NOMO-1 treated with dmso at 0.1 percent for 144 hours (cell line): ENCODE data around the gene QRFP.
"Not testable (repeated sequence)": the region's sequence is repeated elsewhere in the genome, so short reads cannot be mapped to it uniquely, and the experiment has no call there.

ENCODE experiments used
- DNase-seq: peaks from one replicate; lab custom pipeline; 2025; ENCODE audit not compliant: unreplicated experiment; lab: John Stamatoyannopoulos, UW

The QRFP gene

DNA sequence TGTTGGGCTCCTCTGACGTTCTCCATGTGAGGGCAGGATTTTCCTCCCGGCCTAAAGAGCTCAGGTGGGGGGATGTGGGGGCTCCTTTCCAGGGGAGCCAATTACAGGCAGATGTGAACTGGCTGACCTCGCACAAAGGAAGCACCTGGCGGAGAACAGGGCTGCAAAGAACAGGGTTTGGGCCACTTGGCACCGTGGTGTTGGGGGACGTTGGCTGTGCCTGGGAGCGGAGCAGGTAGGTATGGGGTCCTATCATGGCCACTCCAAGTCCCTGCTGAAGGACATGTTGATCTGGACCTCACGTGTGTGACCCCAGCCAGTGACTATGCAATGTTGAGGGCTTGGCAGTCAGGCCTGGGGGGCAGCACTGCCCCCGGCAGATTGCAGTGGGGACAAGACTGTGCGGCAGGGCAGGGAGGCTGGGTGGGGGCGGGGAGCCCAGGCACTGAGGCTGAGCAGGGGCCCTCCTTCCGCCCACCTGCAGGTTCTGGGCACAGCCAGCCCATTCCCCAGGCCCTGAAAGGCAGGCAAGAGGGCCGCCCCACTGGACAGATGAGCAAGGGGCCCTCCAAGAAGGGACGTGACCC is 23.0 kb upstream of the QRFP start:
- no peak for DNase-seq

DNA sequence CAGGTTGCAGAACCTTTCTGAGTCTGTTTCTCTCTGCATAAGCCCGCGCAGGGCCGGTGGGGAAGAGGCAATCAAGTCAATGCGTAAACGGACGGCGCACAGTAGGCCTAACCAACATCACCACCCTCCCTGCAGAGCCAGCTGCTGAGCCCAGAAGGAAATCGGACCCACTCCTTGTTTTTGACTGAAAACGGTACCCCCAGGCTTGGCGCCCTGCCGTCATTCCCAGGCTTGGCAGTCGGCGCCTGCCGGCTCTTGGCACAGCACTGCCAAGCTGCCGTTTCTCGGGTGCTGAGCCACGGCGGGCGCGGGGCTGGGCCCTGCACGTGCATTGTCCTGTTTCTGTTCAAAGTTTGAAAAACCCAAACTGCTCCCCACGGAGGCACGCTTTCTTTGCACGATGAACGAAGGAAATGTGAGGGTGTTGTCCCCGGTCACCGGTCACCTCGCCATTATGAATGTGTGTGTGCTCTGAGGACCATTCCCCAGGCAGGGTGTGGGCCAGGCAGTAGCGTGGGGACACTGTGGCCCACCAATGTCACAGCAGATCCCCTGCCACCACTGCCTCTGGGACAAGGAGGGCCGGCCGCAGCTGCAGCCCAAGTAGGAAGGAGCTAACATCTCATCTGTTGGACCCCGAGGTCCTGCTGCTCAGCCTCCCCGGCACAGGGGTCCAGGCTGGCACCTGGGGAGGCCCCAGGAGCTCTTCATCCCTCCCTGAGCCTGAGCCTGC is 22.4 kb upstream of the QRFP start:
- DNase-seq = no peak

- DNase-seq = no peak
Observed at GRCh38 chr9:130918101-130918825, 21.7 kb upstream of the QRFP start.

DNA sequence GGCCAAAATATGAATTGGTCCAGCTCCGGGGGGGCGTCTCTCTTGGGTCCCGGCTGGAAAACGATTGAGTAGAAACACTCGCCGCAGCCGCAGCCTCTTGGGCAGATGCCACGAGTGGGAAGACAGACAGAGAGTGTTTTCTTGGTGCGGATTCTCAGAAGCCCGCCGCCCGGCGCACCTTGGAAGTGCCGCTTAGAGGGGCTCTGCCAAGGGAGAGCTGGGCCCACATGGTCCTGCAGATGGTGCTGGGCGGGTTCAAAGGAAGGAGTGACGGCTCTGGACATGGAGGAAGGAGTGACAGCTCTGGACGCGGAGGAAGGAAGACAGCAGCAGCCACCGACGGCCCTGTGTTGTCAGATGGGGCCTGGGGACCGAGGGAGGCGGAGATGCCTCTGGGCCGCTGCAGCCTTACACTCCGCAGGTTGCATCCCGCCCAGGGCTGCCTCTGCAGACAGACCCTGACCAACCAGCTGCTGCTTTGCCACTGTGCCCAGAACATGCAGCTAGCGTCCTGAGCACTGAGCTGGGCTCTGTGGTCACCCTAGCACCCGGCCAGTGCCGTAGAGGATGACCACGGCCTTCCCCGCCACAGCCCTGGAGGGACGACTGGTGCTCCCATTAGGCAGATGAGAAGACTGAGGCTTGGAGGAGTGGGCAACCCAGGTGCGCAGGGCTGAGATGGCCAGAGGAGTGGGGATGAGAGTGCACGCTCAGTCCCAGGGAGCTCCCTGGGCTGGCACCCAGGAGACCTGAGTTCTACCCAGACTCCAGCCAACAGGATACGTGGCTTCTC is 20.8 kb upstream of the QRFP start:
- DNase-seq = no peak

DNA sequence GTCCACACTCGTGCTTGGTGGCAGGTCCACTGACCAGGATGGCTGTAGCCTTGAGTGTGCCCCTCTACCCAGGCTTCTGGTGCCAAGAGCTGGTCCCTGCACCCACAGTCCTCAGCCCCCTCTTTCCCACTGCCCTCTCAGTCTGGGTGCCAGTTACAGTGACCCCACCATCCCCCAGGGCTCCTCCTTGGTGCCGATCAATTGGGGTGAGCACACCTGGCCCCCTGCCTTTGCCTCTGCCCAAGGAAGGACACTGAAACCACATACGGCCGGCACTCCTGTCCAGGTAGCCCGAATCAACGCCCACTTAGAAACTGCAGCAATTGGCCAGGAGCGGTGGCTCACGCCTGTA is 18.5 kb upstream of the QRFP start:
- DNase-seq = no peak

GRCh38 chr9:130914417-130915095 is 17.9 kb upstream of the QRFP start:
- DNase-seq = no peak

- DNase-seq = no peak
Observed at GRCh38 chr9:130913599-130914416, 17.2 kb upstream of the QRFP start.

DNA sequence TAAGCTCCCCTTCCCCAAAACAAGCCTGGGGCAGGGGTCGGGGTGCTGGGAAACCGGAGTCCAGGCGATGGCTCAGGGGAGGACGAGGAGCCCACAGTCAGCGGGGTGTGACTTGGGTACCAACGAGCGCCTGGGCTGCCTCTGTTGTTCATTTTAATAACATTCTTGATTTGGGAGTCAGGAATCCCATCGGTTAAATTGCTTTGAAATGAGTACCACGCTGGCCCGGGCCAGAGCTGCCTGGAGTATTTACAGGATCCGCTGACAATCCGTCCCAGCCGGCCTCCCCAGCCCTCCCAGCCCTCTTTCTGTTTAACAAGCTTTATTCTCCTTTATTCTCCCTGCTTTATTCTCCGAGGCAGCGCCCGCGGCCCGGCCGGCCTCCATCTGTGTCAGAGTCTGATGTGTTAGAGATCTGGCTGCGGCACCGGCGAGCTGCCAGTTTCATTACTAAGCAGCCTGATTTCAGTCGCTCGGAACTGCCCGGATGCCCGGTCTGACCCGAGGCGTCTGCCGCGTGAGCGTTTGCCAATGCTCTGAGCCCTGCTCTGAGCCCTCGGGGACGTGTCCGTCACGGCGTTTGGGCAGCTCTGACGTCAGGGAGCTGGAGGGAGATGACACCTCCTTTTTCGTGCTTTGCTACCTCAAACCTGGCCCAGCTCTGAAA is 16.5 kb upstream of the QRFP start:
- DNase-seq = no peak

- DNase-seq = no peak
Observed at GRCh38 chr9:130911254-130912049, 14.8 kb upstream of the QRFP start.

DNA sequence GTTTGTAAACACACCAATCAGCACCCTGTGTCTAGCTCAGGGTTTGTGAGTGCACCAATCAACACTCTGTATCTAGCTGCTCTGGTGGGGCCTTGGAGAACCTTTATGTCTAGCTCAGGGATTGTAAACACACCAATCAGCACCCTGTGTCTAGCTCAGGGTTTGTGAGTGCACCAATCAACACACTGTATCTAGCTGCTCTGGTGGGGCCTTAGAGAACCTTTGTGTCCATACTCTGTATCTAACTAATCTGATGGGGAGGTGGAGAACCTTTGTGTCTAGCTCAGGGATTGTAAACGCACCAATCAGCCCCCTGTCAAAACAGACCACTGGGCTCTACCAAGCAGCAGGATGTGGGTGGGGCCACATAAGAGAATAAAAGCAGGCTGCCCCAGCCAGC is 14.1 kb upstream of the QRFP start:
- not testable (repeated sequence) for DNase-seq

DNA sequence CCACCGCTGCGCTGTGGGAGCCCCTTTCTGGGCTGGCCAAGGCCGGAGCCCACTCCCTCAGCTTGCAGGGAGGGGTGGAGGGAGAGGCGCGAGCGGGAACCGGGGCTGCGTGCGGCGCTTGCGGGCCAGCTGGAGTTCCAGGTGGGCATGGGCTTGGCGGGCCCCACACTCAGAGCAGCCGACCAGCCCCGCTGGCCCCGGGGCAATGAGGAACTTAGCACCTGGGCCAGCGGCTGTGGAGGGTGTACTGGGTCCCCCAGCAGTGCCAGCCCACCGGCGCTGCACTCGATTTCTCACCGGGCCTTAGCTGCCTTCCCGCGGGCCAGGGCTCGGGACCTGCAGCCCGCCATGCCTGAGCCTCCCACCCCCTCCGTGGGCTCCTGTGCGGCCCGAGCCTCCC is 13.4 kb upstream of the QRFP start:
- not testable (repeated sequence) for DNase-seq

GRCh38 chr9:130908878-130909355 is 12.3 kb upstream of the QRFP start:
- DNase-seq = no peak

GRCh38 chr9:130908146-130908877 is 11.7 kb upstream of the QRFP start:
- DNase-seq = no peak

- no peak for DNase-seq
Observed at GRCh38 chr9:130906735-130907416, 10.3 kb upstream of the QRFP start.

- DNase-seq = no peak
Observed at GRCh38 chr9:130905902-130906734, 9.5 kb upstream of the QRFP start.

GRCh38 chr9:130905125-130905901 is 8.7 kb upstream of the QRFP start:
- no peak for DNase-seq
